Dedifferentiated amniotic fluid mesenchymal stem cell (primary cell): ENCODE measurements around the gene CDC23.
"Not testable (repeated sequence)": the region's sequence is repeated elsewhere in the genome, so short reads cannot be mapped to it uniquely, and the experiment has no call there.

ENCODE experiments used
- DNase-seq: peaks from one replicate; pipeline ENCODE4 v3.0.0-alpha.2; 2016; ENCODE audit errors: extremely low spot score

Gene CDC23

DNA sequence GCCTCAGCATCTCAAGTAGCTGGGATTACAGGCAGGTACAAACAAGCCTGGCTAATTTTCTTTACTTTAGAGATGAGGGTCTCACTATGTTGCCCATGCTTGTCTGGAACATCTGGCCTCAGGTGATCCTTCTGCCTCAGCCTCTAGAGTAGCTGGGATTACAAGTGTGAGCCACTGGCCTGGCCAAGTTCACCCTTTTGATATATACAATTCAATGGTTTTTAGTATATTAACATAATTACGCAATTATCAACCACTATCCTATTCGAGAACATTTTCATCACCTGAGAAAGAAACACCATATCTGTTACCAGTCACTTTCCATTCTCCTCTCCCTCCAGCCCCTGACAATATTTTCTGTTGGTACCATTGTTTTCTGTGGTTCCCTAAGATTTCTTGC lies 3.7 kb upstream of the CDC23 start:
- no peak for DNase-seq

- DNase-seq = peak; percentile 17
These were observed 329 bp downstream of the CDC23 start for GRCh38 chr5:138212828-138213160.

GRCh38 chr5:138210985-138211384 lies 2.1 kb downstream of the CDC23 start:
- no peak for DNase-seq

DNA sequence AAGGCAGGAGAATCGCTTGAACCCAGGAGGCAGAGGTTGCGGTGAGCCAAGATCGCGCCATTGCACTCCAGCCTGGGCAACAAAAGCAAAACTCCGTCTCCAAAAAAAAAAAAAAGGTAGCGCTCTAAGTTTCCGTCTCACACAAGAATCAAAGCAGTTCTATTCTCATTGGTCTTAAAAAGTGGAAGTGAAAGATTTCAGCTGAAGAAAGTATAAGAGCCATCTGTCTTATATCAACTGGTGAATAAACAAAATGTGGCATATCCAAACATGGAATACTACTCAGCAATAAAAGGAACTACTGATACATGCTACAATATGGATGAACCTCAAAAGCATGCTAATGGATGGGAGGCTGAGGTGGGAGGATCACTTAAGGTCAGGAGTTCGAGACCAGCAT lies 19.3 kb downstream of the CDC23 start:
- not testable (repeated sequence) for DNase-seq

- DNase-seq = no peak
These were observed 20.3 kb downstream of the CDC23 start for GRCh38 chr5:138192826-138193225.

DNA sequence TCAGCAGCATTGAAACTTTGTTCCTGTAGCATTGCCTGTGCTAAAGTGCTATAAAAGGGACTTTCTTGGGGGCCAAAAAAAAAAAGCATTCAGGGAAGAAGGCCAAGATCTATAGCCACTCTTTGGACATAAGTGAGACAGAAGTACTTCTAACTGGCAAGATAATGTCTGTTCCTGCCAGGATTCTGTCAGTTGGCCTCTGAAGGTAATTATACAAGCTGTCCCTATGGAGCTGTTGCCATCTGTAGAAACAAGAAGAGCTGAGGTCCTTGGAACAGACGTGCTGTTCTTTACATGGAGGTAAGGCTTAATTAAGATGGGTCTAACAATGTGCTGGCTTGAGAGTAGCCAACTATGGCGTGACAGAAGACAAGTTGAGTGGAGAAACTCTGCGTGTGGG lies 24.5 kb downstream of the CDC23 start:
- DNase-seq = no peak

DNA sequence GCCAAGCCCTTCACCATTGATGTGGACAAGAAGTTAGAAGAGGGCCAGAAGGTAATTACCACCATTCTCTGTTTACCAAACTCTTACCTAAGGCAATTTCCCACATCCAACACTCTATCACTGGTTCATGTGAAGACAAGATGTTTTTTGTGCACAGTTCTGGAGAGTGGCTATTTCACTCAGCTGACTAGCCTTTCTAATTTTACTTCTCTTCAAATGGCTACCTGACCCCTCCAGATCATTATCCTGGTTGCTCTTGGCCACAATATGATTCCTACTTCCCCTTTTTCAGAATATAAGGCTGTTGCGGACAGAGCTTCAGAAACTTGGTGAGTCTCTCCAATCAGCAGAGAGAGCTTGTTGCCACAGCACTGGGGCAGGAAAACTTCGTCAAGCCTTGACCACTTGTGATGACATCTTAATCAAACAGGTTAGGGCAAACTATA lies 27.1 kb downstream of the CDC23 start:
- DNase-seq = no peak

GRCh38 chr5:138182808-138183207 lies 30.3 kb downstream of the CDC23 start:
- DNase-seq = no peak

DNA sequence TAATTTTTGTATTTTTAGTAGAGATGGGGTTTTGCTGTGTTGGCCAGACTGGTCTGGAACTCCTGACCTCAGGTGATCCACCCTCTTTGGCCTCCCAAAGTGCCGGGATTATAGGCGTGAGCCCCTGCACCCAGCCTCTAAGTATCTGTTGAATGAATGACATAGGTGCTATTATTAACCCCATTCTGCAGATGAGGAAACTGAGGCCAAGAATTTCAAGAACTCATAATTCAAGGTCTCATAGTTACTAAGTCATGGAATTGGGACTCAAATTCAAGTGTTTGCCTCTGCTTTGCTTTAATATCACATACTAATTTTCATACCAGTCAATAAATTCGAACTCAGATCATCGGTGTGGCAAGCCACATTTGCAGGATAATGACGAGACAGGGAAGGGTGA lies 32.3 kb downstream of the CDC23 start:
- no peak for DNase-seq

GRCh38 chr5:138180183-138180782 lies 32.8 kb downstream of the CDC23 start:
- DNase-seq = no peak

- DNase-seq = no peak
These were observed 33.8 kb downstream of the CDC23 start for GRCh38 chr5:138179277-138179857.

DNA sequence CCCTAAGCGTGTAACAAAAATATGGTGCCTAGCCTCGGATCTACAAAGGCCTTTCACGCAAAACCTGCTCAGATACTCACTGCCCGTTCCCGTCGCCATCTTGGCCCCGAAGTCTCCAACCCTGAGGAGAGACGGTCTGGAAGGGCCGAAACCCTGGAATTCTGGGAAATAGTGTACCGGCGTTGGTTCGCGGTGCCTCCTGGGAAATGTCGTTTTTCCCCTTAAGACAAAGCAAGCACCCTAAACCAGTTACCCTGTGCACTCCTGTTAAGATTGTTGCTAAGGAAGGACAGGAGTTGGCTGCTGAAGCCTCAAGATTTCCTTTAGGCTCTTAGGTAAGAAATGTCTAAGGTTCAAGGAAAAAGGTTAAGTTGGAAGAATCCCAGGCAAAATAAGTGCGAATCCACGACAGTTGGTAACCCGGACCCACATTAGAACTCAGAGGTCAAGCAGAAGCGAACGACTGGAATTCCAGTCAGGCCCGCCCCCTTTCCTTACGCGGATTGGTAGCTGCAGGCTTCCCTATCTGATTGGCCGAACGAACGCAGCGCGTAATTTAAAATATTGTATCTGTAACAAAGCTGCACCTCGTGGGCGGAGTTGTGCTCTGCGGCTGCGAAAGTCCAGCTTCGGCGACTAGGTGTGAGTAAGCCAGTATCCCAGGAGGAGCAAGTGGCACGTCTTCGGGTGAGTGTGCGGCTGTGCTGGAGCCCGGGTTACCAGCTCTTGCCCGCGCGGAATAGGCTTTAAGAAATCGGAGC lies 34.4 kb downstream of the CDC23 start, which contains the start of the genes BRD8 and KIF20A:
BRD8 (minus strand) TSS at position 115 of the 761 bp plus-strand sequence; CDS start at position 99, 16 bp downstream.
KIF20A (plus strand) TSS at position 597 of the 761 bp plus-strand sequence. CDS start 569 bp downstream, outside the sequence.
- peak; percentile 96 for DNase-seq

DNA sequence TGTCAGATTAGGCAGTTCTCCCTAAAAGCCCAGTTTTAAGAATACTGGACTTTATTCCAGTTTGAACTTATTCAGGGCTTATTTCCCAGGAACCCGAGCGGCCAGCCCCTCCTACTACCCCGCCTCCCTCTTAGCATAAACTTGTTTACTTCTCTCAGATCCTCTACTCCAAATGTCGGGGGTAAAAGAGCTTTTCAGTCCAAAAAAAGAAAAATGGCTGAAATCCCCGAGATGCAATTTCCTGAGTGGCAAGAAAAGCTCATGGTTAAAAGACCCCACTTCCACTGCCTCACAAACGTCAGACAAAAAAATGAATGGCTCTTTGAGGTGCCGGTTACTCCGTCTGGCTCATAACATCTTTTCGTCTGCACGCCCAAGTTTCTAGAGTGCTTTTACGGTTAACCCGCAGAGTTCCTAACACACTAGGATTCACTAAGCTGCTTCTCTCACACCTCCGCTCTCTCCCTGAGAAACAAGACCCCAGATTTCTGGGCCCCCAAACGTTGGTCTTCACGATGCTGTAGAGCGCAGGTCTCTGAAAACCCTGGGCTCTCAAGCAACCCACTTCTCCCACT lies 35.1 kb downstream of the CDC23 start:
- no peak for DNase-seq

DNA sequence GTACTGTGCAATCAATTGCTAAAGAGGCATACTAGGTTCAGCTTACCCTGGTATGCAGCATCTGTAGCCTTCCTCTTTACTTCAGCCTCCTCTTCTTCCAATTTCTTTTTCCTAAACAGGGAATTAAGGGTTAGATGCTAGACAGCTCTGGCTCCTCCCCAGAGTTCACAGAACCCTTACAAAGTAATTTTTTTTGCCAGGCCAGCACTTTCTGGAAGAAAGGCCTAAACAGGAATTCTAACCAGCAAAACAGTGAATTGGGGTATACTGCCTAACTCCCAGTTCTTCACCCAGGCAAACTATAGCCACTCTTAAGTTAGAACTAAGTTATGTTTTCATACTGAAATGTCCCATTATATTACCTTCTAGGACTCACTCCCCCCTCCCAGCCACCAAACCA lies 42.8 kb downstream of the CDC23 start:
- DNase-seq = no peak

- no peak for DNase-seq
These were observed 44.0 kb downstream of the CDC23 start for GRCh38 chr5:138169124-138169523.

- no peak for DNase-seq
These were observed 49.4 kb downstream of the CDC23 start for GRCh38 chr5:138163721-138164120.

DNA sequence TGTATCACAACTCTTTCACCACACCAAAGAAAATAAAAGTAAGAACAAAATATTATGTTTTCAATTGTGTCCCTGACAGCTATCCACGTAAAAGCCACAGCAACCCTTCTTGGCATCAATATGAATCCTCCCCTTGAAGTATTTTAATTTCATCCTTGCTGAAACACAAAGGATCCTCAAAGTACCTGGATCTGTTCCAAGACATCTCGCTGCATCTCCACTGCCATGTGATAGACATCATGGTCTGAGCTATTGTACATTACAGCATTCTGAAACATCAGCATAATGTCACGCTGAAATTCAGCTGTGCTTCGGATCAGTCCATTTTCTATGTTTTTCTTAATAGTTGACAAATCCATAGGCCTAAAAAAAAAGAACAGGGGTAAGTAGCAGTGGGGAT lies 52.4 kb downstream of the CDC23 start:
- DNase-seq = no peak

DNA sequence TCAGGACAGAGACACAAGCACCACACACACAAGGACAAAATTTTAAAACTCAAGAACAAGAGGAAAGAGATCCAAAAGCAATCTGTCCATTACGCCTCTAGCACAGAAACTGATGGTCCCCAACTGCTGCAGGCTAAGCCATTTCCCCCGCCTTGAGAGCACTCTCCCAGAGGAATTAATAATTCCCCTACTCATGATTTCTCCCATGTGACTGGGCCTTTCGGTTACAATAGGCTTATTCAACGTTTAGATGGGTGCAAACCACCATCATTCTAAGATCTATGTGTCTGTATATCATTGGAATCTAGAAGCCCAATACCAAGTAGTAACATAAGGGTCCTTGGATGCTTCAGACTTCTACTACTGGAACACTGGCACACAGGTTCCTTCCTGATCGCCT lies 53.5 kb downstream of the CDC23 start:
- DNase-seq = no peak

DNA sequence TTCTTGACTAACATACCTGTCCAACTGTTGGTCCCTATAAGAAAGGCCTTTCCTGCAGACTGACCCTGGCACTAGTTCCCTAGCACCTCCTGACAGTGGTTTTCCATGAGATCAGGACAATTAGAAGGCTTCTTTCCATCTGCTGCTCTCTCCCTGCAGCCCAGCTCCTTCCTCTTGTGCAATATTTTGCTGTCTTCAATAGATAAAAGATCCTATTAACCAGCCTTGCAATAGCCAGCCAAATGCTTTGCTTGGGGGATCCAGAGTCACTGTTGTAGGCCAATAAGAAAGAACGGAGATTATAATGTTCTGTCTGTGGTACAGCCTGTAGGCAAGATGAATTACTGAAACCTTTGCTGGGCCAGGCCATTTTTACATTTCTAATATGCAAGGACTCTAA lies 55.5 kb downstream of the CDC23 start:
- no peak for DNase-seq

GRCh38 chr5:138155977-138156376 lies 57.1 kb downstream of the CDC23 start:
- not testable (repeated sequence) for DNase-seq

- no peak for DNase-seq
These were observed 63.6 kb downstream of the CDC23 start for GRCh38 chr5:138149530-138149929.

DNA sequence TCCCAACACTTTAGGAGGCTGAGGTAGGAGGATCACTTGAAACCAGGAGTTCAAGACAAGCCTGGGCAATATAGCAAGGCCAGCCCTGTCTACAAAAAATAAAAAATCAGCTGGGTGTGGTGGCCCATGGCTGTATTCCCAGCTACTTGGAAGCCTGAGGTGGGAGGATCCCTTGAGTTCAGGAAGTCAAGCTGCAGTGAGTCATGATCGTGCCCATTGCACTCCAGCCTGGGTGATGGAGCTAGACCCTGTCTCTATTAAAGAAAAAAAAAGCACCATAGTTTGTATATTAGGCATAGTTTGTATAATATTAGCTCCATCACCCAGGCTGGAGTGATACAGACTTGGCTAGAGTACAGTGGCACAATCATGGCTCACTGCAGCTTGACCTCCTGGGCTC lies 64.3 kb downstream of the CDC23 start:
- no peak for DNase-seq

GRCh38 chr5:138143578-138143977 lies 69.5 kb downstream of the CDC23 start:
- not testable (repeated sequence) for DNase-seq
